SK-N-SH treated with all-trans-retinoic acid at 6 μM for 48 hours (cell line): ENCODE data around the gene DCDC2.
A peak's percentile ranks its signal among the peaks of the same experiment; 100 is the strongest.
"Not testable (repeated sequence)": the region's sequence is repeated elsewhere in the genome, so short reads cannot be mapped to it uniquely, and the experiment has no call there.

Source experiments
- ATAC-seq: fragments of 200-7000 bp; cut with Tn5 transposase; 3 replicates; pipeline ENCODE4 v1.9.1; 2020; ENCODE audit warnings: mild to moderate bottlenecking, moderate library complexity
- ARNTL ChIP-seq: fragments of 450-650 bp; formaldehyde crosslinking; IDR thresholded peaks from 2 replicates; pipeline ENCODE4 v1.5.0; 2020; ENCODE audit warnings: low read depth, mild to moderate bottlenecking, moderate library complexity, borderline replicate concordance
- CREB5 ChIP-seq: fragments of 250-450 bp; sonication (Bioruptor Pico); IDR thresholded peaks from 2 replicates; pipeline ENCODE4 v1.5.1; 2020; ENCODE audit warnings: low read depth, mild to moderate bottlenecking, moderate library complexity
- CSDC2 ChIP-seq: fragments of 250-450 bp; sonication (Bioruptor Pico); IDR thresholded peaks from 2 replicates; pipeline ENCODE4 v1.5.0; 2020; ENCODE audit warnings: mild to moderate bottlenecking, moderate library complexity
- CSRNP3 ChIP-seq: fragments of 250-450 bp; sonication (Bioruptor Pico); IDR thresholded peaks from 2 replicates; pipeline ENCODE4 v1.5.1; 2021; ENCODE audit warnings: mild to moderate bottlenecking, moderate library complexity
- ESRRG ChIP-seq: fragments of 250-450 bp; sonication (Bioruptor Pico); IDR thresholded peaks from 2 replicates; pipeline ENCODE4 v1.6.1; 2021; ENCODE audit warnings: mild to moderate bottlenecking
- GLIS3 ChIP-seq: fragments of 250-450 bp; sonication (Bioruptor Pico); IDR thresholded peaks from 2 replicates; pipeline ENCODE4 v1.5.0; 2020; ENCODE audit warnings: mild to moderate bottlenecking, moderate library complexity
- OSR1 ChIP-seq: fragments of 250-450 bp; sonication (Bioruptor Pico); IDR thresholded peaks from 2 replicates; pipeline ENCODE4 v1.8.0; 2022; ENCODE audit warnings: moderate library complexity, mild to moderate bottlenecking, inconsistent platforms
- PATZ1 ChIP-seq: fragments of 250-450 bp; sonication (Bioruptor Pico); IDR thresholded peaks from 2 replicates; pipeline ENCODE4 v1.8.0; 2020; ENCODE audit warnings: mild to moderate bottlenecking, moderate library complexity, borderline replicate concordance
- POU6F1 ChIP-seq: fragments of 250-450 bp; sonication (Bioruptor Pico); IDR thresholded peaks from 2 replicates; pipeline ENCODE4 v1.8.0; 2021; ENCODE audit warnings: low read depth, mild to moderate bottlenecking, moderate library complexity, borderline replicate concordance
- RARB ChIP-seq: fragments of 250-450 bp; sonication (Bioruptor Pico); IDR thresholded peaks from 2 replicates; pipeline ENCODE4 v1.8.0; 2021; ENCODE audit warnings: mild to moderate bottlenecking, moderate library complexity
- SNAI2 ChIP-seq: fragments of 250-450 bp; sonication (Bioruptor Pico); IDR thresholded peaks from 2 replicates; pipeline ENCODE4 v1.5.0; 2020; ENCODE audit warnings: mild to moderate bottlenecking, moderate library complexity
- TCF4 ChIP-seq: fragments of 250-450 bp; sonication (Bioruptor Pico); IDR thresholded peaks from 2 replicates; pipeline ENCODE4 v1.8.0; 2021; ENCODE audit warnings: mild to moderate bottlenecking, moderate library complexity, borderline replicate concordance
- TOX ChIP-seq: fragments of 250-450 bp; sonication (Bioruptor Pico); IDR thresholded peaks from 2 replicates; pipeline ENCODE4 v1.8.0; 2021; ENCODE audit warnings: mild to moderate bottlenecking, moderate library complexity, borderline replicate concordance
- TSHZ2 ChIP-seq: fragments of 250-450 bp; sonication (Bioruptor Pico); IDR thresholded peaks from 2 replicates; pipeline ENCODE4 v1.5.0; 2020; ENCODE audit warnings: mild to moderate bottlenecking, moderate library complexity
- ZC3H10 ChIP-seq: fragments of 250-450 bp; sonication (Bioruptor Pico); IDR thresholded peaks from 2 replicates; pipeline ENCODE4 v1.5.1; 2021; ENCODE audit warnings: mild to moderate bottlenecking, moderate library complexity
- ZFP3 ChIP-seq: fragments of 250-450 bp; sonication (Bioruptor Pico); IDR thresholded peaks from 2 replicates; pipeline ENCODE4 v1.5.0; 2020; ENCODE audit warnings: mild to moderate bottlenecking, moderate library complexity
- ZNF565 ChIP-seq: fragments of 450-650 bp; formaldehyde crosslinking; conservative IDR thresholded peaks from 2 replicates; pipeline ENCODE4 v1.5.0; 2020; ENCODE audit warnings: low read depth, mild to moderate bottlenecking, moderate library complexity
- ZNF8 ChIP-seq: fragments of 450-650 bp; formaldehyde crosslinking; IDR thresholded peaks from 2 replicates; pipeline ENCODE4 v1.5.0; 2020; ENCODE audit warnings: mild to moderate bottlenecking, moderate library complexity

The DCDC2 gene

GRCh38 chr6:24219670-24220069 is 138.2 kb downstream of the DCDC2 start:
- TF ChIP-seq TCF4 (CRISPR knock-in tag) (no peak), ARNTL (no peak), RARB (CRISPR knock-in tag) (no peak), ZNF8 (CRISPR knock-in tag) (no peak), TSHZ2 (no peak), GLIS3 (CRISPR knock-in tag) (no peak)
- ATAC-seq, result no peak

GRCh38 chr6:24214984-24215383 is 142.9 kb downstream of the DCDC2 start:
- no peak for ATAC-seq
- TF ChIP-seq SNAI2 (CRISPR knock-in tag) (no peak), TOX (CRISPR knock-in tag) (no peak), PATZ1 (no peak), POU6F1 (CRISPR knock-in tag) (no peak), OSR1 (CRISPR knock-in tag) (no peak), GLIS3 (CRISPR knock-in tag) (no peak)

GRCh38 chr6:24207413-24207812 is 150.4 kb downstream of the DCDC2 start:
- TF ChIP-seq ZNF8 (CRISPR knock-in tag) (no peak), ZFP3 (CRISPR knock-in tag) (no peak), TOX (CRISPR knock-in tag) (no peak)
- ATAC-seq, result no peak

GRCh38 chr6:24205020-24205492 is 152.8 kb downstream of the DCDC2 start:
- ATAC-seq, result peak; percentile 72
- TF ChIP-seq TCF4 (CRISPR knock-in tag), result no peak
- TF ChIP-seq TOX (CRISPR knock-in tag), result no peak
- TF ChIP-seq ZFP3 (CRISPR knock-in tag), result no peak
- TF ChIP-seq POU6F1 (CRISPR knock-in tag), result no peak
- TF ChIP-seq CREB5 (CRISPR knock-in tag), result no peak
- TF ChIP-seq GLIS3 (CRISPR knock-in tag), result no peak
- TF ChIP-seq PATZ1, result no peak
- no peak for TF ChIP-seq TSHZ2
- no peak for TF ChIP-seq ZC3H10 (CRISPR knock-in tag)
- no peak for TF ChIP-seq ESRRG (CRISPR knock-in tag)
- TF ChIP-seq OSR1 (CRISPR knock-in tag), result no peak
- no peak for TF ChIP-seq CSDC2 (CRISPR knock-in tag)
- TF ChIP-seq CSRNP3 (CRISPR knock-in tag), result no peak
- no peak for TF ChIP-seq RARB (CRISPR knock-in tag)
- TF ChIP-seq SNAI2 (CRISPR knock-in tag), result no peak
- no peak for TF ChIP-seq ZNF565 (CRISPR knock-in tag)

- ATAC-seq, result not testable (repeated sequence)
Measured at GRCh38 chr6:24204113-24204512, 153.7 kb downstream of the DCDC2 start.
